Activated CD4-positive, alpha-beta T cell treated with anti-CD3 and anti-CD28 coated beads, Interleukin-10, Interleukin-2, amounts not matched to agents 100 ng/mL and 50 ng/mL, durations not matched to agents 16 hours and 8 hours (primary cell): Measurements from ENCODE around the gene TMEM271.
"Not testable (repeated sequence)": the region's sequence is repeated elsewhere in the genome, so short reads cannot be mapped to it uniquely, and the experiment has no call there.

ENCODE experiments used
- DNase-seq: peaks from one replicate; pipeline ENCODE4 v3.0.0-alpha.2; 2020

The TMEM271 gene

DNA sequence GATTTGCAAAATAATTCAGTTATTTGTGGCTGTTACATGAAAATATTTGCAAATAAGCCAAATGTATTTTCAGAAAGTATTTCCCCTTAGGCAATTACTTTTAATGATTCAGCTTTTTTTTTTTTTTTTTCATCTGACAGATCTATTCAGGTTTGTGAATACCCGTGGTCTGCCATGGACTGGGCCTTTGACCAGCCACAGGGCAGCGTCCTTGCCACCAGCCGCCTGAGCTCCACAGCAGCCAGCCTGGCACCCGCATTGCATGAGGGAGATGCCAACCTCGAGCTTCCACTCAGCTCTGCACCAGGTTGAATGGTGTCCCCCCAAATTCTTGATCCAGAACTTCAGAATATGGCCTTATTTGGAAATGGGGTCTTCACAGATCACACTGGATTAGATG lies 14.7 kb downstream of the TMEM271 start:
- no peak for DNase-seq

DNA sequence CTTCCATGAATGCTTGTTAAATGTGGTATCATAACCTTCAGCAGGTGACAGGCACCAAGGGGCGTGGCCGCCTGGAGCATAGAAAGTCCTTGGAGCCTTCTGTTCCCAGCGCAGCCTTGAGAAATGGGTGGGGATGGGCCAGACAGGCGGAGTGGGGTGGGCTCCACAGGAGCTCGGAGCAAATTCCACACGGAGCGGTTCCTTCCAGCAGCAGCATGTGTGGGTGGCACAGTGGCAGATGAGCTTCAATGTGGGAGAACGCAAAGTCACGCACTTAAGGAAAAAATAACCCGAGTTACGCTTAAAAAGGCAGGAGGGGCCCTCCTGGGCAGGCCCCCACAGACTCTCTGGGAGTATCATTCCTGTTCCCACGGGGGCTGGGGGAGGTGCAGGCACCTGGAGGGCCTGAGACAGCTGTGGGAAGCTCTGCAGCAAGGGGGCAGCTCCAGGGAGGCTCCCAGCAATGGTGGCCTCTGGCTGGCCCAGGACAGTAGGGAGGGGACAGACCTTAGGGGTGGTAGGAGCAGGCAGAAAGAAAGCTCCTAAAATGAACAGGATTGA lies 15.3 kb downstream of the TMEM271 start:
- no peak for DNase-seq

DNA sequence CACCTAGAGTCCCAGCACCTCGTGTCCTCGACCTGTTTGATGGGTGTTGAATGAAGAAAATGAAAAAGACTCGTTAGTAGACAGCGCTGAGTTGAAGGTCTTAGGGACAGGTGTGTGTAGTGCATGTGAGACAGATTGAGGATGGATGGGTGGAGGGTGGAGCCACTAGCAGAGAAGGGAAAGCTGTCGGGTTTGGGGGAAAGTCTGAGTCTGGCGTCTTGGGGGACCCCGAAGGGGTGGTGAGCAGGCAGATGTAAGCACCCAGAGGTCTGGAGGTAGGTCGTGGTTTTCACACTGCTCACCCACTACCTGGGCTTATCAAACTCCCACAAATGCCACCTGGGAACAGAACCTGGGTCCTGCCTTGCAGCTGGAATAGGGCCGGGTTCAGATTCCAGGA lies 16.0 kb downstream of the TMEM271 start:
- no peak for DNase-seq

DNA sequence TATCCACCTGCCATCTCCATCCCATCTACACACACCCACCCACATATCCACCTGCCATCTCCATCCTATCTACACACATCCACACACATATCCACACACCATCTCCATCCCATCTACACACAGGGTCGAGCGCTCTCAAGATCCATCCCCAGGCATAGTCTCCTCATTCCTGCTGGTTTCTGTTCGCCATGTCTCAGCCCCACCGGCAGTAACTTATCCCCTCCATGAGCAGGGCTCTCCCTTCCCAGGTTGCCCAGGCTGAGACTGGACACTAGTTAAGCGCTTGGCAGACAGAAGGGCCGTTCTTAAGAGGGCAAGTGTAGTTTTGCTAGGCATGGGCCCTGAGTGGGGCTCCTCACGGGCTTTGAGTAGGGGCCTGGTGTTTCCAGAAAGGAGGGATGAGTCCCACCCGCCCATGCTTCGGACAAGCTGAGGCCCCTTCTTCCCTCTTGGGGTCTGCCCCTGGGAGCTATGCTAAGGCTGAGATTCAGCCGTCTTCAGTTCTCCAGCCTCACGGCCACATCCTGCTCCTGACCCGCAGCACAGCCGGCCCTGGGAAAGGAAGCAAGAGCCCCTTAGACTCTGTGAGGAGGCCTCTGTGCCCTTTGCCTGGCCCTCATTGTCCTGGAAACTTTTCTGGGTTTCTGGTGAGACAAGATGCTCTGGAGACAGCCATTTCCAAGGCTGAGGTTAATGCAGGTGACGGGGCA lies 20.4 kb downstream of the TMEM271 start:
- DNase-seq = no peak

DNA sequence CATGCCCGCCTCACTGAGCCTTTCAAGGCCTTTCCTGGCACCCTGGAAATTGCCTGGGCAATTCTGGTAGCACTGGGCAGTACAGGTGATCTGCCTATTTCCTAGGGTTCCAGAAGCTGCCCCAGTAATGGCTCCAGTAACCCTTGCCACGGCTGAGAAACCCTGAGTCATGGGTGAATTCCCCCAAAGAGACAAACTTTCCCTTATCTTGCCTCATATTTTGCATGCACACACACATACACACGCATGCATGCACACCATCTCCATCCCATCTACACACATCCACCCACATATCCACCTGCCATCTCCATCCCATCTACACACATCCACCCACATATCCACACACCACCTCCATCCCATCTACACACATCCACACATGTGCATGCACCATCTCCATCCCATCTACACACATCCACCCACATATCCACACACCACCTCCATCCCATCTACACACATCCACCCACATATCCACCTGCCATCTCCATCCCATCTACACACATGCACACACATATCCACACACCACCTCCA lies 21.2 kb downstream of the TMEM271 start:
- DNase-seq = not testable (repeated sequence)

DNA sequence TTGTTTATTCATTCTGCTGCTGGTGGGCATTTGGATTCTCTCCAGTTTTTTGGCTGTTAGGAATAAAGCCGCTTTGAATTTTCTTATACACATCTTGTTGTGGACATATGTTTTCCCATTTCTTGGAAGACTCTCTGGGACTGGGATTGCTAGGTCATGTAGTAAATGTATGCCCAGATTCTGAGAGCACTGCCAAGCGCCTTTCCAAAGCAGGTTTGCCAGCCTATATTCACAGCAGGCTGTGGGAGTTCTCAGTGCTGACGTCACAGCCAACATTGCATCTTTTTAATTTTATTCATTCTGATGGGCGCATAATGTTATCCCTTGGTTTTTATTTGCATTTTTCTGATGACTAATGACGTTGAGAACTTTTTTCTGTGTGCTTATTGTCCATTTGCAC lies 24.1 kb downstream of the TMEM271 start:
- no peak for DNase-seq

DNA sequence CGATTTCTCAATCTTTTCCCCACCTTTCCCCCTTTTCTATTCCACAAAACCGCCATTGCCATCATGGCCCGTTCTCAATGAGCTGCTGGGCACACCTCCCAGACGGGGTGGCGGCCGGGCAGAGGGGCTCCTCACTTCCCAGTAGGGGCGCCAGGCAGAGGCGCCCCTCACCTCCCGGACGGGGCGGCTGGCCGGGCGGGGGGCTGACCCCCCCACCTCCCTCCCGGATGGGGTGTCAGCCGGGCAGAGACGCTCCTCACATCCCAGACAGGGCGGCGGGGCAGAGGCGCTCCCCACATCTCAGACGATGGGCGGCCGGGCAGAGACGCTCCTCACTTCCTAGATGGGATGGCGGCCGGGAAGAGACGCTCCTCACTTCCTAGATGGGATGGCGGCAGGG lies 25.8 kb downstream of the TMEM271 start:
- DNase-seq = not testable (repeated sequence)

DNA sequence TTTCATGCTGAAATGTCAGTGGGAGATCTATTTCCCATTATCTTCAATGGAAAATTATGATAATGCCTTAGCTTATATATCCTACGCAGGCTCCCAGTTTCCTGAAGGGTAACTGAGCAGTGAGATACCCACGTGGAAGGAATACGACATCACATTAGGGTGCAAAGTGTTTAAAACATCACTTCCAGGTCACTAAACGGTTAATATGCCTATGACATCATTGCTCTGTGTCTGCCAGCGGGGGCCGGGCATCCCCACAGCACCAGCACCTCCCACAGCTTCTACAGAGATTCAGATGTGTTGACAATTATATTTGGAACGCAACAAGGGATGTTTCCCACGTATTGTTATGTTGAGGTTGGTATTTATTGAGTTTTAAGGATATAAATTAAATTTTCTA lies 27.1 kb downstream of the TMEM271 start:
- DNase-seq = no peak

DNA sequence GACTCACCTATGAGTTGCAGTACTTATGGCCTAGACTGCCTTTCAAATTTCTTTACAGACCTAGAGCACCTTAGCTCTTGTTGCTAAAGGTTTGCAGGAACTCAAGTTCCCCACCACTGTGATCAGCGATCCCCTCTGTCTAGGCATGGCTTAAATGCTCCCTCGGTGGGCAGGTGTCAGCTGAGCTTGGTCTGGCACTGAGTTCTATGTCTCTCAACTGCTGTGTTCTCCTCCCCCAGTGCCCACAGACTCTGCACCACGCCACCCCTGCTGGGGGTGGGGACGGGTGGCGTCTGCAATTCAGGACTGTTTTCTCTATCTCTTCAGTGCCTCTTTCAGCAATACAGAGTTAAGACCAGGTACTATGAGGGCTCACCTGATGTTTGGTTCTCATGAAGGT lies 30.5 kb downstream of the TMEM271 start:
- no peak for DNase-seq

DNA sequence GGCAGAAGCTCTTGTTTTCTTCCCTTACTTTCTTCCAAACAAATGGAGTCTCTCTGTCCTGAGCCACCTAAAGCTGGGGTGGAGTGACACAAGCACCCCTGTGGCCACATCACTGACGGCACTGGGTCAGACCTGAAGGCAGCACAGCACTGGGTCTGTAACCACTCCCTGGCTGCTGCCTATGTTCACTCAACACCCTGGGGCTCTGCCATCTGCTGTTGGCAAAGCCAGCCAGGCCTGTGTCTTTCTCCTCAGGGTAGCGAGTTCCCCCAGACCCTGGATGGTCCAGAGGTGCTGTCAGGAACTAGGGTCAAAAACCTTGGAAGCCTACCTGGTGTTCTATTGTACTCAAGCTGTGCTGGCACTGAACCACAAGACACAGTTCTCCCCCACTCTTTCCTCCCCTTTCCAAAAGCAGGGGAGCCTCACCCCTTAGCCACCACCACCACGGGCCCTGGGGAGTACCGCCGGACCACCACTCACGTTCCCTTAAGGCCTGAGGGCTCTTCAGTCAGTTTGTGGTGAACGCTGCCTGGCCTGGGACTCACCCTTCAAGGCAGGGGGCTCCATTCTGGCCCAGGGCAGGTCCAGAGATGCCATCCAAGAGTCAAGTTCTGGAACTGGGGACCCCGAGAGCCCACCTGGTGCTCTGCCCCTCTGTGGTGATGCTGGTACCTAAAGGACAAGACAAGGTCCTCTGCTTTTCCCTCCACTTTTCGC lies 31.5 kb downstream of the TMEM271 start:
- no peak for DNase-seq

DNA sequence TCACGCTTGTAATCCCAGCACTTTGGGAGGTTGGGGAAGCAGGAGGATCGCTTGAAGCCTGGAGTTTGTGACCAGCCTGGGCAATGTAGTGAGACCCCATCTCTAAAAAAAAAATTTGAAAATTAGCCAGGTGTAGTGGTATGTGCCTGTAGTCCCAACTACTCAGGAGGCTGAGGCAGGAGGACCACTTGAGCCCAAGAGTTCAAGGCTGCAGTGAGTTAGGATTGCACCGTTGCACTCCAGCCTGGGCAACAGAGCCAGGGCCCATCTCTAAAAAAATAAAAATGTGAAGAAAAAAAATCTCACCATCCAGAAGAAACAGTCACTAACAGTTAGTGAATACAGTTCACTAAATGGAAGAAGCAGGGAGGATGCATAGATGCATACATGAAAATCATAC lies 34.8 kb downstream of the TMEM271 start:
- DNase-seq = no peak

DNA sequence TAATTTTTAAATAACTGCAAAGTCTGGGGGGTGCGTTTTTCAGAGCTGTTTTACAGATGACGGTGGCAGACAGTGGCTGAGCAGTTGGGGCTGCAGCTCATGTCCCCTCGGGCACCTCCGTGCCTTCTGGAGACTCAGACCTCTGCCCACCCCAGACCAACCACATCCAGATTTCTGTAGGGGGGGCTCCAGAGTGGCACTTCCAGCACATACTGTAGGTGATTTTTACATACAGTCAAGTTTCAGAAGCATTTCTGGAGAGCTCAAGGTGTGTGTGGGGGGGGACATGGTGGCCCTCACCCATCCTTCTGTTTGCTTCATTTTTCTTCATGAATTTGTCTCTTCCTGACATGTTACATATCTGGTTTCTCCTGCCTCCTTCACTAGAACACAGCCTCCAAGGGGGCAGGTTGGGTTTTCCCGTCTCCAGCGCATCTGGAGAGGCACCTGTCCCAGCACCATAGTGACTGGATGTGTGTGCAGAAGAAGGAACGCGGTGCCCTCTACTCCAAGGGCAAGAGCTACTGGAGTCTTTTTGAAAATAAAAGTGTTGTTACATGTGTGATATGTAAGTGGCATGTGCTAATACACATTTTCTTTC lies 37.5 kb downstream of the TMEM271 start:
- DNase-seq = no peak

DNA sequence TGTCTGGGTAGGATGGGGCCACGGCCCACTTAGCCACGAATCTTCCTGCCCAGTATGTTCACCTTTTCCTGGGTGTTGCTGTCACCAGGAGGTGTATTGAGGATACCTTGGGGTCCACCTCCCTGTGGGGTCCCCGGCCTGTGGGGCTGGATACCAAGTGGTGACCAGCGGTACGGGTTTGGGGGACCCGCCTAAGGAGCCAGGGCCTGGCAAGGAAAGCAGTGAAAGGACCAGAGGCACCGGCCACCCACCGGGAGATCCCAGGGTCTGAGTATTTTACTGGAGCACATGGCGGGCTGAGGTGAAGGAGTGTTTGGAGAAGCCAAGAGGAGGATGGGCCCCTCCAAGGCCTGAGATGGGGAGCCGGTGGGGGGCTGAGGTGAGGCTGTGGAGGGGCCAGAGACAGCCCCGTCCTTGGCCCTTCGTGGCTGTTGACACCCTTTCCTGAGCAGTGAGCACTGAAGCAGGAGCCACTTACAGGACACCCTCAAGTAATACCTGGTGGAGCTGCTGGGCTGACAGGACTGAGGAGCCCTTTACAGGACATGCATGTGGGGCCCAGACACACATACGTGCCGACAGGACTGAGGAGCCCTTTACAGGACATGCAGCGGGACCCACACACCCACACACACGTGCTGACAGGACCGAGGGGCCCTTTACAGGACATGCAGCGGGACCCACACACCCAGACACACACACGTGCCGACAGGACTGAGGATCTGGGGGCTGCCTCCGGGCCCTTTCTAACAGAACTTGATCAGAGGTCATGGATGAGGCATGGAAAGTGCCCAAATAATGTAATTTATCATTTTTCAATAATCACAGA lies 38.4 kb downstream of the TMEM271 start:
- no peak for DNase-seq

DNA sequence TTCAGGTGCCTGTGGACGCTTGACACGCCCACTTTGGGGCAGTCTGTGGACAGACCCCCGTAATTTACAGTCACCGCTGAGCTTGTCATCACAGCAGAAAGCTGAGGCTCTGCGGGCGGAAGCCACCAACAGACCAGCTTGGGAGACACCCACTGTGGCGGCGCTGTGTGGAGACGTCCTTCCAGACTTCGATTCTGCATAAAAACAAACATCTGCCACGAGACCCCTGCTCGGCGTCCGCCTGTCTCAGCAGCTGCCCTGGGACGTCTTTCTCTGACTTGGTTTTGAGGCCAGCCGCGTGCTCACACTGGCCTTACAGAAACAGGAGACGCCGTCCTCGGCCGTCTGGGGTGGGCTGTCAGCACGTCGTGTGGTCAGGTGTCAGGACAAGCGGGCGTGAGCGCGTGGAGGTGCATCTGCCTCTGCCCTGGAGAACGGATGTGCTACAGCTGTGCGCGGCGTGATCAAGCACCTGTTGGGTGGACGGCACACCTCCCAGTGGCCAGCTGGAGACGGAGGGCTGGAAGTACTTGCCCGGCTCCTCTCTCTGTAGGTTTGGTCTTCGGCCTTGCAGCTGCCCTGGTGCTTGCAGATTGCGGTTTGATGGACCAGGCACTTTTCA lies 39.6 kb downstream of the TMEM271 start:
- no peak for DNase-seq

DNA sequence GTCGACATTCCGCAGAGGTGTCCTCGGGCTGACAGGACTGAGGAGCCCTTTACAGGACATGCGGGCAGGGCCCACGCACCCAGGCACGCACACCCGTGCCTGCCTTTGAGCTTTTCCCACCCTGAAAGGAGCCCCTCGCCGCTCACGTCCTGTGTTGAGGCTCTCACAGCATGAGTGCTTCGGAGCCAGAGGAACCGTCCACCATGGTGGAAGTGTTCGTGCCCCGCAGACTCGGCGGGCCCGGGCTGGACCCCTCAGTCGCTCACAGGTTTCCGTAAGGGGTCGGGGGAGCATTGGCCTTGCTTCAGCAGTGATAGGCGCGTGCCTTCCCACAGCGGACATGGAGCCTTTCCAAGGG lies 40.2 kb downstream of the TMEM271 start:
- no peak for DNase-seq

DNA sequence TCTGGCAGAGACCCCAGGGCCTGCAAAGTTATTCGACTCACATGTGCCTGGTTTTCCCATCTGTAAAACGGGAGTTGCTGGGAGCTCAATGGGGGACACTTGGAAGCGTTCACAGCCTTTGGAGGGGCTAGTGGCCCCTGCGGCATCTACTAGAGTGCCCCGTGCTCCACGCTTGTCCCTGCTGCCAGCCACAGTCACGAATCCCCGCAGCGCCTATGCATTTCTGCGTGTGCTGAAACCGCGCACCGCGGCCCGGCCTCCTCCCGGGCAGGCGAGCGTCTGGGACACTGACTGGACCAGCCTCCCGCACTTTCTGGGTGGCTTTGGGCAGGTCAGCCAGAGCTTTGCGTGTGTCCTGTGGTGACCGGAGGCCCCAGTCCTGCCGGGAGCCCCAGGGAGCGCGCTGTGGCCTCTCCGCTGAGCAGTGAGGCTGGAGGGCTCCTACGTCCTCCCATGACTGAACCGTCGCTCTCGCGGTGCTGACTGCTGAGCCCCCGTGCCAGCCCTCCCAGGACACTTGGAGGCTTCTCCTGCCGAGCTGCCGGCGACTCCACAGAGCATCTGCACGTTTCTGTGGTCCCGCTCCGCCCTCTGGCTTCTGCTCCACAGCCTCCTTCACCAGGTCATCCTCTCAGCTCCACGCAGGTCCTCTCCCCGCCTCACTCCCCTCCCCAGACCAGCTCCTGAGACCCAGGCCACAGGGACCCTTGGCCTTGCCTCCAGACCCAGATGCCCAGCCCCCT lies 40.7 kb downstream of the TMEM271 start:
- DNase-seq = no peak

DNA sequence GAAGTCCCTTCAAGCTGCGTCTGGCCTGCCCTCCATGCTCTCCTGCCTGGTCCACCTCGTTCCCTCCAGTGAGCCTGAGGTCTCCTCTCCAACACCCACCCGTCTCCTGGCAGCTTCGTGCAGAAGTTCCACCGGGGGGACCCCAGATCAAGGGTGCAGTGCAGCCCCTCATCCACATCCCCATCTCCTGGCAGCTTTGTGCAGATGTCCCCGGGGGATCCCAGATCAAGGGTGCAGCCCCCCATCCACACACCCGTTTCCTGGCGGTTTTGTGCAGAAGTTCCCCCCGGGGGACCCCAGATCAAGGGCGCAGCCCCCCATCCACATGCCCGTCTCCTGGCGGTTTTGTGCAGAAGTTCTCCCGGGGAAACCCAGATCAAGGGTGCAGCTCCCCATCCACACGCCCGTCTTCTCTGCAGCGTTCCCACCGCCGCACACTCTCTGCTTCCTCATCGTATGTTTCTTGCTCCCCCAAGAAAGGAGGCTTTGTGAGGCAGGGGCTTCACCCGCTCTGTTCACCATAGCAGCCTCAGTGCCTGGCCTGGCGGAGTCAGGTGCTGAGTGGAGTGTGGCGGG lies 41.4 kb downstream of the TMEM271 start:
- DNase-seq = no peak

DNA sequence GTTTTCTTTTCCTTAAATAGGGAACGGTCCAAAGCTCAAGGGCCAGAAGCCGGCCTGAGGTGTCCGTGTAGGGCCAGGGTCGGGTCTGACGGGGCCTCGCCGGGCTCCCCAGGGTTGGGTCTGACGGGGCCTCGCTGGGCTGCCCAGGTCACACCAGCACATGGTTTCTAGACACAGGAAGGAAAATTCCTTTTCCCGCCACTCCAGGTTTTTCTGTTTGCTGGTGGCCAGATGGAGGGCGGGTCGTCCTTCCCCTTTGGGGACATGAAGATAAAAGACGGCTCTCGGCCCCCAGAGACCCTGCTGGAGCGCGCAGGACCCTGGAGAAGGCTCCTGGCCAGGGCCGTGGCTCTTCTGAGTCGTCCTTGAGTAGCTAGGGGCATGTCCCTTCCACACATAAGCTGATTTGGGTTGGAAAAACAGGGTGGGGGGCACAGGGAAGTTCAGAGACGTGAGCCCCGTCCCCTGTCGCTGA lies 42.0 kb downstream of the TMEM271 start:
- DNase-seq = no peak

DNA sequence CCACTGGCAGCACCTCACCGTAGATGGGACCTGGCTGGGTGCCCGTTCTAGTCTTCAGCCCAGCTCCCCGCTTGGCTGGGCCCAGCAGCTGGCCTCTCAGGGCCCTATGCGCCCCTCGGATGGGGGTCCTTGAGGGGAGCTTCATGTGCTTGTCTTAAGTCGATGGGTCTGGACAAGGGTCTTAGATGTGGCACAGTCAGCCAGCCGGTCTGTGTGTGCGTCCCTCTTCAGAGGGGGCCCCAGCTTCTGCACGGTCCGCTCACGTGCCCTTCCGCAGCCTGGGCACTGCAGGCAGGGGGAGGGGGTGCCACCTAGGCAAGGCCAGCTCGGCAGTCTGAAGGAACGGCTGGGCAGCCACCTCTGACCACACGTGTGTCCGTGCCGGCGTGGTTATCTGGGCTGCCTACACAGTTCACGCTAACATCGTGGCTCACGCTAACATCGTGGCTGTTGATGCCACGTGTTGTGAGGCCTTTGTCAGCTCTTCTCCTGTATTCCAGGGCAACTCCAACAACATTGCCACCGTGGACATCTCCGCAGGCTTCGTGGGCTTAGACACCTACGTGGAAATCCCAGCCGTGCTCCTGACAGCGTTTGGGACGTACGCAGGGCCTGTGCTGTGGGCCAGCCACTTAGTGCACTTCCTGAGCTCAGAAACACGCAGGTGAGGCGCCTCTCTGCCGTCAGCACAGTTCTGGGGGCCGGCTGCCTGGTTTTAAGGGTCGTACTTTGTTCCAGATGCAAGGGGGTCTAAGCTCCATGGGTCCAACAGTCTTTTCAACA lies 42.6 kb downstream of the TMEM271 start:
- DNase-seq = no peak

DNA sequence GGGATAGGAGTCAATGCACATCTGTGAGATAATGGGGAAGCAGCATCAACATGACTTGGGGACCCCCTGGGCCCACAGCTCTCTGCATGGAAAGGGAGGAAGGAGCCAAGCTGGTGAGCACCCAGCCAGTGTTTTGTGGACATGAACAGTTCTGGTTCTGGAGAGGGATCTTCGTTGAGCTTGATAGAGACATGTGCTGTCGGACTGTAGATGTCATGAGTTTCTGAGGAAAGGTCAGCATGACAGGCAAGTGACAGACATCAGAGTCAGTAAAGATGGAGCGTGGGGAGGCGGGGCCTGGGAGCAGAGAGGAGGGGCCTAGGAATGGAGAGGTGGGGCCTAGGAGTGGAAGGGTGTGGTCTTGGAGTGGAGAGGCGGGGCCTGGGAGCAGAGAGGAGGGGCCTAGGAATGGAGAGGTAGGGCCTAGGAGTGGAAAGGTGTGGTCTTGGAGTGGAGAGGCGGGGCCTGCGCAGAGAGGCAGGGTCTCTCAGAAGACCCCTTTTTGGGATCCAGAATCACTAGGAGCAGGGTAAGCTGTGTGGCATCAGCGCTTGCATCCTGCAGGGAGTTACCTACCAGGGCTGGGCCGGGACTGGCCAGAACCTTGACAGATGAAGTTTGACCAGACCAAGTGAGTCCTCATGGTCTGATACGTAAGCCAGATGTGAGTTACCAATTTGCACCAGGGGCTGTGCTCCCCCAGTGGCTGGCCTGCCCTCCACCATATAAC lies 43.3 kb downstream of the TMEM271 start:
- no peak for DNase-seq
